ENCODE data around the gene GALT. TPM values are rescaled to one million over a fixed set of nuclear protein-coding genes. Genes with fewer than 3 reads are reported as not detected.
A peak's percentile ranks its signal among the peaks of the same experiment; 100 is the strongest.

GALT gene
- total RNA-seq, 1 donor from 2014 or later, result 32.1 TPM

DNA sequence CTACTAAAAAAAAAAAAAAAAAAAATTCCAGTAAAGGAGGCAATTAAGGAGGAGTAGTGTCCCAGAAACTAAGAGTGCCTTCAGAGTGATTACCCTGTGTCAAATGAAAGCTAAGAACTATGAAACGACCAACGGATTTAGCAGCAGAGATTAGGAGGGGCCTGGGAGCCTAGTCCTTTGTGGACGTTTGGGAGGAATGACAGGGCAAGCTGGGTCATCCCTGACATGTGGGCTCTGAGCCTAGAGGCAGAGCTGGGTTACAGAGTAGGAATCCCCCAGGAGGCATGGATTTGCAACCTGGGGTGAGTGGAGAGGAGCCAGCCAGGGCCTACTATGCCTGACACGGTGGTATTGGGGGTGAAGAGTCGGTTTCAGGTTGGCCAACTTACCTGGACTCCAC is 13.3 kb upstream of the GALT start:
- Histone ChIP-seq H2AFZ (replicated peaks) (no peak overlapping the region), H3K36me3 (no peaks in the 10 kb centered on the region), H3F3A (ENCODE audit: low read depth) (peaks cover 35% of the 10 kb centered on the region), H3K9me3 (ENCODE audit: low read depth) (no peaks in the 10 kb centered on the region), H3K4me2 (peak overlapping the region; percentile 61), H3K9ac (no peak overlapping the region), H3K27ac (no peak overlapping the region), H3K27me3 (peaks cover 48% of the 10 kb centered on the region), H4K20me1 (ENCODE audit: low read depth) (peaks cover 17% of the 10 kb centered on the region), H3K79me2 (ENCODE audit: low read depth) (peaks cover 15% of the 10 kb centered on the region), H3K4me3 (no peak overlapping the region), H3K4me1 (peaks cover 40% of the 10 kb centered on the region)
- peak; percentile 68 for DNase-seq (ENCODE audit: low spot score)
- Mint-ChIP-seq H3K4me3 (peak overlapping the region; percentile 59), H3K4me1 (peaks cover 32% of the 10 kb centered on the region), H3K27me3 (ENCODE audit: insufficient read depth, low read depth) (peaks cover 30% of the 10 kb centered on the region), H3K9me3 (peaks cover 2% of the 10 kb centered on the region), H3K36me3 (peaks cover 2% of the 10 kb centered on the region), H3K27ac (no peak overlapping the region)
- TF ChIP-seq EZH2 (IDR thresholded peaks at IDR 0.05), result no peak
- no peak for TF ChIP-seq EZH2phosphoT487 (IDR thresholded peaks at IDR 0.05)
- TF ChIP-seq, protein P1, sequence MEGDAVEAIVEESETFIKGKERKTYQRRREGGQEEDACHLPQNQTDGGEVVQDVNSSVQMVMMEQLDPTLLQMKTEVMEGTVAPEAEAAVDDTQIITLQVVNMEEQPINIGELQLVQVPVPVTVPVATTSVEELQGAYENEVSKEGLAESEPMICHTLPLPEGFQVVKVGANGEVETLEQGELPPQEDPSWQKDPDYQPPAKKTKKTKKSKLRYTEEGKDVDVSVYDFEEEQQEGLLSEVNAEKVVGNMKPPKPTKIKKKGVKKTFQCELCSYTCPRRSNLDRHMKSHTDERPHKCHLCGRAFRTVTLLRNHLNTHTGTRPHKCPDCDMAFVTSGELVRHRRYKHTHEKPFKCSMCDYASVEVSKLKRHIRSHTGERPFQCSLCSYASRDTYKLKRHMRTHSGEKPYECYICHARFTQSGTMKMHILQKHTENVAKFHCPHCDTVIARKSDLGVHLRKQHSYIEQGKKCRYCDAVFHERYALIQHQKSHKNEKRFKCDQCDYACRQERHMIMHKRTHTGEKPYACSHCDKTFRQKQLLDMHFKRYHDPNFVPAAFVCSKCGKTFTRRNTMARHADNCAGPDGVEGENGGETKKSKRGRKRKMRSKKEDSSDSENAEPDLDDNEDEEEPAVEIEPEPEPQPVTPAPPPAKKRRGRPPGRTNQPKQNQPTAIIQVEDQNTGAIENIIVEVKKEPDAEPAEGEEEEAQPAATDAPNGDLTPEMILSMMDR (IDR thresholded peaks at IDR 0.05), result no peak

- peaks cover 40% of the 10 kb centered on the region for H3K27me3 ChIP-seq
- no peak overlapping the region for H3K4me3 ChIP-seq
- no peak overlapping the region for H2AFZ ChIP-seq (replicated peaks)
- H3K36me3 Mint-ChIP-seq, result peaks cover 2% of the 10 kb centered on the region
- peak; percentile 84 for DNase-seq (ENCODE audit: low spot score)
- no peak overlapping the region for H3K27ac Mint-ChIP-seq
- peaks cover 32% of the 10 kb centered on the region for H3K4me1 Mint-ChIP-seq
- no peaks in the 10 kb centered on the region for H3K36me3 ChIP-seq
- H3F3A ChIP-seq (ENCODE audit: low read depth), result peaks cover 43% of the 10 kb centered on the region
- no peaks in the 10 kb centered on the region for H3K9me3 ChIP-seq (ENCODE audit: low read depth)
- H3K27ac ChIP-seq, result no peak overlapping the region
- H4K20me1 ChIP-seq (ENCODE audit: low read depth), result peaks cover 17% of the 10 kb centered on the region
- H3K4me2 ChIP-seq, result peak overlapping the region; percentile 61
- peaks cover 15% of the 10 kb centered on the region for H3K79me2 ChIP-seq (ENCODE audit: low read depth)
- H3K27me3 Mint-ChIP-seq (ENCODE audit: insufficient read depth, low read depth), result peaks cover 25% of the 10 kb centered on the region
- H3K4me3 Mint-ChIP-seq, result peak overlapping the region; percentile 41
- no peak for TF ChIP-seq EZH2 (IDR thresholded peaks at IDR 0.05)
- TF ChIP-seq, protein P1 (IDR thresholded peaks at IDR 0.05), result peak; percentile 92
- TF ChIP-seq EZH2phosphoT487 (IDR thresholded peaks at IDR 0.05), result no peak
- peaks cover 2% of the 10 kb centered on the region for H3K9me3 Mint-ChIP-seq
- H3K9ac ChIP-seq, result no peak overlapping the region
- peaks cover 35% of the 10 kb centered on the region for H3K4me1 ChIP-seq
Observed at GRCh38 chr9:34633851-34634550, 12.5 kb upstream of the GALT start.

DNA sequence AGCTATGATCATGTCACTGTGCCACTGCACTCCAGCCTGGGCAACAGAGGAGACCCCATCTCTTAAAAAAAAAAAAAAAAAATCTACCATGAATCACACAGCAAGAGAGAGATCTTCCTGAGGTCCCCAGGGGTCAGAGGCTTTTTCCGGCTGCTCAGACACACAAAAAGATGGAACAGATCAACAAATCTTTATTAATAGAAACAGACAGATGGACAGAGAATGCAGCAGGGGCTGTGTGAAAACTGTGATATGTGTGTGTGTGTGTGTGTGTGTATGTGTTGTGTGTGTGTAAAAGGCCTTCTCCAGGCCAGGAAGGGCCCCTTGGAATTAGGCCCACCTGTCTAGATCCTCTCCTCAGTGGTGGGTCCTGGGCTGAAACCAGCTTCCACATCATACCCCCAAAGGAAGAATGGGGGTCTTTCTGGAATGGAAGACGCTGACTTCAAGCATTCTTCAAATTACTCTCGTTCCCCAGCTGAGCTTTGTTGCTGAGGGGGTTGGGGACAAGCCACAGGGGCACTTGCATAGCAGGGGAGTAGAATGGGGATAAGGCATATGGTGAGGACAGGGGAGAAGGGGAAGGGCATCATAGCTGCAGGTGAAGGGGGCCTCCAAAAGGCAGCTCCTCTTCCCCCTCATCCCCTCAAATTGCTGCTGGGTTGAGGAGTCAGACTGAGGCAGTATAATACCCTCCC is 11.8 kb upstream of the GALT start:
- Histone ChIP-seq H3K9me3 (ENCODE audit: low read depth) (no peaks in the 10 kb centered on the region), H4K20me1 (ENCODE audit: low read depth) (peaks cover 17% of the 10 kb centered on the region), H3K27ac (no peak overlapping the region), H2AFZ (replicated peaks) (no peak overlapping the region), H3K36me3 (no peaks in the 10 kb centered on the region), H3K79me2 (ENCODE audit: low read depth) (peaks cover 15% of the 10 kb centered on the region), H3K4me3 (no peak overlapping the region), H3K4me2 (no peak overlapping the region), H3K4me1 (peaks cover 29% of the 10 kb centered on the region), H3K9ac (no peak overlapping the region), H3K27me3 (peaks cover 33% of the 10 kb centered on the region), H3F3A (ENCODE audit: low read depth) (peaks cover 39% of the 10 kb centered on the region)
- TF ChIP-seq, protein P1 (IDR thresholded peaks at IDR 0.05), result no peak
- no peak for TF ChIP-seq EZH2 (IDR thresholded peaks at IDR 0.05)
- no peak for TF ChIP-seq EZH2phosphoT487 (IDR thresholded peaks at IDR 0.05)
- peak overlapping the region; percentile 48 for H3K4me3 Mint-ChIP-seq
- H3K36me3 Mint-ChIP-seq, result peaks cover 2% of the 10 kb centered on the region
- peaks cover 18% of the 10 kb centered on the region for H3K27me3 Mint-ChIP-seq (ENCODE audit: insufficient read depth, low read depth)
- H3K9me3 Mint-ChIP-seq, result peaks cover 2% of the 10 kb centered on the region
- no peak overlapping the region for H3K27ac Mint-ChIP-seq
- peaks cover 26% of the 10 kb centered on the region for H3K4me1 Mint-ChIP-seq
- DNase-seq (ENCODE audit: low spot score), result no peak

All from neural progenitor cell (in vitro differentiated cells).